SU-DHL-6 (cell line): ENCODE data around the gene ACAN.

ENCODE experiments used
- CTCF ChIP-seq: fragments of 200-600 bp; sonication (generic); IDR thresholded peaks from one replicate; pipeline ENCODE4 v1.5.1; 2017; ENCODE audit warnings: antibody characterized with exemption, mild to moderate bottlenecking, low read length, moderate library complexity; ENCODE audit not compliant: insufficient read depth, poor library complexity, severe bottlenecking
- EZH2phosphoT487 ChIP-seq: fragments of 200-600 bp; sonication (generic), shearing (Covaris generic); conservative IDR thresholded peaks from 2 replicates; pipeline ENCODE4 v1.6.1; 2018; ENCODE audit warnings: mild to moderate bottlenecking, antibody characterized with exemption, low read length, moderate library complexity, mixed read lengths

- TF ChIP-seq CTCF (no peak), EZH2phosphoT487 (no peak)
These were observed 32.4 kb downstream of the ACAN start for GRCh38 chr15:88835646-88836045.
